Esophagus muscularis mucosa (tissue), 4 donors: ENCODE measurements around the gene CROCC2. TPM values are rescaled to one million over a fixed set of nuclear protein-coding genes. Genes with fewer than 3 reads are reported as not detected.
A peak's percentile ranks its signal among the peaks of the same experiment; 100 is the strongest.

Experiments
- DNase-seq: peaks from one replicate; pipeline ENCODE4 v3.0.0-alpha.2; 2017; ENCODE audit errors: extremely low spot score
- H3K27ac ChIP-seq, 4 donors: fragments of 200-600 bp; sonication (generic); replicated peaks in 1 of 4; 1 replicate in 3 of 4; 2 replicates in 1 of 4; pipeline ENCODE4 v1.5.1; 2016 to 2019; ENCODE audit warnings: mild to moderate bottlenecking in 1 of 4
- H3K27me3 ChIP-seq, 4 donors: fragments of 200-600 bp; sonication (generic); one replicate each; pipeline versions ENCODE4 v1.5.1 to v1.6.0; 2016 to 2019
- H3K36me3 ChIP-seq, 4 donors: fragments of 200-600 bp; sonication (generic); one replicate each; pipeline ENCODE4 v1.5.1; 2016 to 2019
- H3K4me1 ChIP-seq, 4 donors: fragments of 200-600 bp; sonication (generic); one replicate each; pipeline ENCODE4 v1.5.1; 2016 to 2019
- H3K4me3 ChIP-seq, 4 donors: fragments of 200-600 bp; sonication (generic); 1 replicate in 2 of 4; 2 replicates in 2 of 4; pipeline ENCODE4 v1.5.1; 2016 to 2019; ENCODE audit warnings: mild to moderate bottlenecking in 4 of 4, moderate library complexity in 1 of 4
- H3K9me3 ChIP-seq, 4 donors: fragments of 200-600 bp; sonication (generic); 1 replicate in 3 of 4; 2 replicates in 1 of 4; pipeline ENCODE4 v1.5.1; 2016 to 2019
- CTCF ChIP-seq, 3 experiments: fragments of 200-600 bp in 2 of 3; fragments of 450-650 bp in 1 of 3; sonication (generic) in 2 of 3; IDR thresholded peaks; one replicate each; pipeline ENCODE4 v1.5.1; 2017 to 2019; ENCODE audit warnings: antibody characterized with exemption in 3 of 3, mild to moderate bottlenecking in 2 of 3, moderate library complexity in 1 of 3
- EP300 ChIP-seq: sonication (generic); formaldehyde crosslinking; IDR thresholded peaks from one replicate; pipeline ENCODE4 v1.6.1; 2017; ENCODE audit warnings: antibody characterized with exemption
- POLR2A ChIP-seq: fragments of 450-650 bp; IDR thresholded peaks from one replicate; pipeline ENCODE4 v1.6.1; 2017; ENCODE audit warnings: antibody characterized with exemption, moderate library complexity, mild to moderate bottlenecking, low read depth
- POLR2AphosphoS5 ChIP-seq, 2 donors: sonication (generic); formaldehyde crosslinking; IDR thresholded peaks; one replicate each; pipeline ENCODE4 v1.6.1; 2017; ENCODE audit warnings: antibody characterized with exemption in 2 of 2
- WGBS: methylation state at CpG from one replicate; pipeline ENCODE4 v1.1.5; 2018; 5-methylcytosine and 5-hydroxymethylcytosine counted together
- intact Hi-C: fragments of 100-400 bp; cut with DNase I; formaldehyde crosslinking; loops from one replicate; pipeline ENCODE4 v1.15.1; 2023
- total RNA-seq, 4 donors: library from RNA; depleted of rRNA; stranded (reverse); fragments of >200 nt; gene quantifications; one replicate each; pipeline versions ENCODE4 v1.1.0 to v1.2.1, GENCODE V29; 2016

CROCC2 gene
- total RNA-seq, 4 donors from 2014 or later = not detected

- peak overlapping the region in 1 of 4 donors; percentile 18 for H3K4me3 ChIP-seq
- WGBS = 68% methylated on average over 13 of the region's 33 CpGs
- no peak for DNase-seq
Measured at GRCh38 chr2:240991378-240992263, 85.5 kb downstream of the CROCC2 start.

GRCh38 chr2:240992572-240993291 lies 86.6 kb downstream of the CROCC2 start:
- no peak for DNase-seq
- H3K4me1 ChIP-seq = peaks cover 32 to 55% (median 46%) of the 10 kb centered on the region in 4 donors

More at GRCh38 chr2:240991378-240992263, 85.5 kb downstream of the CROCC2 start:
- Histone ChIP-seq H3K4me1 (peaks cover 27 to 54% (median 46%) of the 10 kb centered on the region in 4 donors), H3K27ac (peak overlapping the region; percentile 54 to 75 (median 64)), H3K27me3 (peaks cover 0 to 26% (median 0%) of the 10 kb centered on the region in 4 donors), H3K9me3 (peaks cover 0 to 12% (median 3%) of the 10 kb centered on the region in 4 donors), H3K36me3 (no peaks in the 10 kb centered on the region)
- TF ChIP-seq POLR2AphosphoS5 (IDR thresholded peaks at IDR 0.05) (peak; percentile 66 to 86), EP300 (peak; percentile 61), CTCF (IDR thresholded peaks at IDR 0.05) (no peak), POLR2A (no peak)
- intact Hi-C loops = no loop called here

GRCh38 chr2:240993446-240994170 lies 87.5 kb downstream of the CROCC2 start:
- peaks cover 35 to 59% (median 48%) of the 10 kb centered on the region in 4 donors for H3K4me1 ChIP-seq
- H3K27ac ChIP-seq = no peak overlapping the region
- intact Hi-C loops = no loop called here
- H3K27me3 ChIP-seq = peaks cover 0 to 21% (median 0%) of the 10 kb centered on the region in 4 donors
- H3K4me3 ChIP-seq = no peak overlapping the region
- DNase-seq = no peak
- no peaks in the 10 kb centered on the region for H3K36me3 ChIP-seq
- H3K9me3 ChIP-seq = peaks cover 0 to under 1% (median 0%) of the 10 kb centered on the region in 4 donors
- WGBS = 95% methylated on average over 6 of the region's 19 CpGs
- no peak for TF ChIP-seq POLR2AphosphoS5 (IDR thresholded peaks at IDR 0.05)

More at GRCh38 chr2:240992572-240993291, 86.6 kb downstream of the CROCC2 start:
- Histone ChIP-seq H3K9me3 (peaks cover 0 to 10% (median 3%) of the 10 kb centered on the region in 4 donors), H3K4me3 (no peak overlapping the region), H3K36me3 (no peaks in the 10 kb centered on the region), H3K27me3 (peaks cover 0 to 21% (median 0%) of the 10 kb centered on the region in 4 donors), H3K27ac (peak overlapping the region; percentile 46 to 66 (median 58))
- 80% methylated on average over 10 of the region's 20 CpGs for WGBS
- intact Hi-C loops = no loop called here
- no peak for TF ChIP-seq POLR2AphosphoS5 (IDR thresholded peaks at IDR 0.05)
- TF ChIP-seq EP300 = no peak
- no peak for TF ChIP-seq POLR2A

- Histone ChIP-seq H3K27ac (no peak overlapping the region), H3K4me1 (peaks cover 36 to 59% (median 53%) of the 10 kb centered on the region in 4 donors), H3K27me3 (peaks cover 0 to 15% (median 0%) of the 10 kb centered on the region in 4 donors), H3K4me3 (no peak overlapping the region), H3K36me3 (no peaks in the 10 kb centered on the region), H3K9me3 (no peaks in the 10 kb centered on the region)
- no peak for DNase-seq
- intact Hi-C loops = no loop called here
- 55% methylated on average over 15 of the region's 16 CpGs for WGBS
- TF ChIP-seq POLR2AphosphoS5 (IDR thresholded peaks at IDR 0.05) = no peak
- no peak for TF ChIP-seq EP300
- no peak for TF ChIP-seq POLR2A
- TF ChIP-seq CTCF (IDR thresholded peaks at IDR 0.05) = no peak
Measured at GRCh38 chr2:240994171-240994896, 88.2 kb downstream of the CROCC2 start.
